AG04450 (cell line): ENCODE data around the gene CHRNA9. TPM values are rescaled to one million over a fixed set of nuclear protein-coding genes. Genes with fewer than 3 reads are reported as not detected.

Source experiments
- CTCF ChIA-PET: fragments of 300-600, 350-600 bp; formaldehyde crosslinking; extraction: SDS; loops from one replicate; lab custom pipeline; 2022; ENCODE audit warnings: antibody characterized with exemption, inconsistent platforms; lab: Charles Lee
- POLR2A ChIA-PET: fragments of 350-600 bp; formaldehyde crosslinking; extraction: SDS; loops from one replicate; lab custom pipeline; 2021; ENCODE audit warnings: antibody characterized with exemption, inconsistent platforms; lab: Yijun Ruan, JAX
- DNase-seq: peaks from one replicate; pipeline ENCODE4 v3.0.0-alpha.2; 2011; ENCODE audit warnings: low read depth, low spot score
- H3K27ac ChIP-seq: one replicate; pipeline ENCODE4 v1.5.1; 2012; ENCODE audit warnings: low read depth, low read length, control low read depth
- H3K27me3 ChIP-seq: one replicate; pipeline ENCODE4 v1.6.0; 2012; ENCODE audit warnings: low read length; ENCODE audit not compliant: control insufficient read depth, insufficient read depth
- H3K4me3 ChIP-seq: 2 replicates; pipeline ENCODE4 v1.5.1; 2011; ENCODE audit warnings: mild to moderate bottlenecking, low read depth, low read length, control low read depth
- H3K9me3 ChIP-seq: 2 replicates; pipeline ENCODE4 v1.5.1; 2012; ENCODE audit warnings: low read length; ENCODE audit not compliant: control insufficient read depth, insufficient read depth
- polyA plus RNA-seq: library from polyadenylated mRNA; depleted of rRNA; stranded (reverse); fragments of >200 nt; gene quantifications from 2 replicates; pipeline ENCODE4 v1.2.3, GENCODE V29; 2011
- TF ChIP-seq, protein P1 (sequence below): IDR thresholded peaks from 2 replicates; pipeline ENCODE4 v1.5.1; 2011; ENCODE audit warnings: low read depth, low read length, control low read depth, inconsistent platforms

CHRNA9 gene
- polyA plus RNA-seq, 1 experiment, result 0.07 TPM

DNA sequence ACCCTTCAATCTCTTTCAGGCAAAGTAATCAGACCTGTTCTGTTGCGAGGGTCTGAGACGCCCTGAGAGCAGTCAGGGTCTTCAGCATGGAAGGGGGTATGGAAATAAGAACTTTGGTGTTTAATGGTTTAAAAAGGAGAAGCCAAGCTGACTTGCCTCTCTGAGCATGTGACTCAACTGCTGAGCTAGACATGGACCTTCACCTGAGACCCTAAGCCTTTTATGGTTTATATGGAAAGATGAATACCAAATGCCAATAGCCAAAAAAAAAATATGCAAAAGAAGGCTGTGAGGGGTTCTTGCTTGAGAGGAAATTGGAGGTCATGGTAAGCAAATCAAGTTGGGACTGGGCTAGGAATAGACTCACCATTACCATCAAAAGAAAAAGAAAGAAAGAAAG, 30.6 kb downstream of the CHRNA9 start:
- ChIA-PET POLR2A (no interaction called here), CTCF (no interaction called here)
- peaks cover 2% of the 10 kb centered on the region; the same call in 1 of the 2 replicates for H3K9me3 ChIP-seq
- TF ChIP-seq, protein P1, sequence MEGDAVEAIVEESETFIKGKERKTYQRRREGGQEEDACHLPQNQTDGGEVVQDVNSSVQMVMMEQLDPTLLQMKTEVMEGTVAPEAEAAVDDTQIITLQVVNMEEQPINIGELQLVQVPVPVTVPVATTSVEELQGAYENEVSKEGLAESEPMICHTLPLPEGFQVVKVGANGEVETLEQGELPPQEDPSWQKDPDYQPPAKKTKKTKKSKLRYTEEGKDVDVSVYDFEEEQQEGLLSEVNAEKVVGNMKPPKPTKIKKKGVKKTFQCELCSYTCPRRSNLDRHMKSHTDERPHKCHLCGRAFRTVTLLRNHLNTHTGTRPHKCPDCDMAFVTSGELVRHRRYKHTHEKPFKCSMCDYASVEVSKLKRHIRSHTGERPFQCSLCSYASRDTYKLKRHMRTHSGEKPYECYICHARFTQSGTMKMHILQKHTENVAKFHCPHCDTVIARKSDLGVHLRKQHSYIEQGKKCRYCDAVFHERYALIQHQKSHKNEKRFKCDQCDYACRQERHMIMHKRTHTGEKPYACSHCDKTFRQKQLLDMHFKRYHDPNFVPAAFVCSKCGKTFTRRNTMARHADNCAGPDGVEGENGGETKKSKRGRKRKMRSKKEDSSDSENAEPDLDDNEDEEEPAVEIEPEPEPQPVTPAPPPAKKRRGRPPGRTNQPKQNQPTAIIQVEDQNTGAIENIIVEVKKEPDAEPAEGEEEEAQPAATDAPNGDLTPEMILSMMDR, result no peak
- no peak for DNase-seq
- H3K27ac ChIP-seq, result no peak overlapping the region
- no peak overlapping the region for H3K4me3 ChIP-seq
- H3K27me3 ChIP-seq, result peaks cover 12% of the 10 kb centered on the region

DNA sequence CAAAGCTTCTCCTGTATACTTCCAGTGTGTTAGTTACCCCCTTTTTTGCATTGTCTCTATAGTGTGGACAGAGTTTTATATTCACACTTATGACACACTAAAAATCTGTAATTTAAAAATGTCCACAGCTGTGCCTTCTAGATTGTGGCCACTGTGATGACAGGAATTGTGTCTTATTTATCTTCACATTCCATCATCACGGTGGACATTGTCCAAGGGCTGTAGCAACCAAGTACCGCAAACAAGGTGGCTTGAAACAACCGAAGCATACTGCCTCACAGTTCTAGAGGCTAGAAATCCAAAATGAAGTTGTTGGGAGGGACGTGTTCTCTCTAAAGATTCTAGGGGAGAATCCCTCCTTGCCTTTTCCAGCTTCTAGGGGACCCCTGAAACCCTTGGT, 32.3 kb downstream of the CHRNA9 start:
- peaks cover 10% of the 10 kb centered on the region for H3K27me3 ChIP-seq
- ChIA-PET POLR2A (no interaction called here), CTCF (no interaction called here)
- TF ChIP-seq, protein P1, result no peak
- H3K9me3 ChIP-seq, result no peaks in the 10 kb centered on the region
- H3K27ac ChIP-seq, result no peak overlapping the region
- no peak overlapping the region for H3K4me3 ChIP-seq
- DNase-seq, result no peak

DNA sequence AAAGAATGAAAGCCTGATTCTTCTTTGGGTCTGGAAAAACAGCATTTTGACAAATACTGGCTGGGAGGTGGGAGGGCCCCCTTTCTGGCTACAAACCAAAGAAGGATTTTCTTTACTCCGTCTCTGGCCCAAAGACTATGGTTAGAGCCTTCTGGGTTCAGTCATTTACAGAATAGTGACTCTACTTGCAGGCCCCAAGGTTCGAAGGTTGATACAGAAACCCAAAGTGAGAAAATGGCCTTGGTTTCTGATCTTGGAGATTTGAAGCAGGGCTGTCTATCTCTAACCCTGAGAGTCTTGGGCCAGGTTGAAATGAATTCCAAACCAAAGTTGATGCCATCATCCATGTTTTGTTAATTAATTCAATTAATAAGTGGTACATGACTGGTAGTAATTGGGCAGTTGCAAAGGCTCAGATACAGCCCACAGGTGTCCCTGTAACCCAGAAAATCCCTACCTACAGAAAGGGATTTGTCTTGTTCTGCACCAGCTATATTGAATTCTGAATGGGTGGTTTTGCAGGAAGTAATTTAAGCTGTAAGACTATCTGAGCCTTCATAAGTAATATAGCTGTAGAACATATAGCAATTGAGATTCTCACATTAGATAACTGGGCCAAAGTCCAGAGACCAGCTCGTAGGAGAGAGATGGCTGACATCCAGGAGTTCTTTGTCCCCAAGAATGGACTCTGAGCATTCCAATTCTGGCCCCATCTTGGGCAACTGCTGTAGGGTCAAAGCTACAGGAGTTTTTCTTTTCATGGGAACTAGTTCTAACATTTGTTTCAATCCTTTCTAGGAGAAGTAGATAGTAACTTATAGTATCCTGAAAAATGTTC, 34.5 kb downstream of the CHRNA9 start:
- H3K27ac ChIP-seq, result no peak overlapping the region
- CTCF ChIA-PET, result interaction anchor here (1.2 kb wide), 1 partner anchor 60 kb away, joined by 3 read pairs; no protein-coding TSS in a partner anchor
- DNase-seq, result no peak
- POLR2A ChIA-PET, result no interaction called here
- TF ChIP-seq, protein P1, result no peak
- H3K4me3 ChIP-seq, result no peak overlapping the region
- no peaks in the 10 kb centered on the region for H3K9me3 ChIP-seq
- peaks cover 8% of the 10 kb centered on the region for H3K27me3 ChIP-seq

DNA sequence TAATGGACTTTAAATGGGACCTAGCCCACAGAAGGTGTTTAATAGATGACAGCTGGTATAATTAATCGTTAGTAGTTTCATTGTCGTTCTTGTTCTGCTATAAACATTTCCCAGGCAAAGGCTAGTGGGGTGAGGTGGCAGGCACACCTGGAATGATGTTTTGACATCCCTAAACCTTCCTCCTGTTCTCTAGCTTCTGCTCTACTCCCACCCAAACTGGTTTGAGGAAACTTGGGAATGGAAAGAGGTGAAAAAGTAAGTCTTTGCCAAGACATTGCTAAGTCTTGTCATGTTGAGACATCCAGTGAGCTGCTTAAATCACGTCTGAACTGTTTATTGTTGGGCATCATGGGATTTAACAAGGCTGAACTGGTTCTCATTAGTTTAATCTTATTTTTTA, 37.5 kb downstream of the CHRNA9 start:
- TF ChIP-seq, protein P1, result no peak
- Histone ChIP-seq H3K27me3 (peaks cover 5% of the 10 kb centered on the region), H3K9me3 (no peaks in the 10 kb centered on the region), H3K27ac (no peak overlapping the region), H3K4me3 (no peak overlapping the region)
- ChIA-PET CTCF (interaction anchor here (0.5 kb wide), 1 partner anchor 368 kb away, joined by 3 read pairs; no protein-coding TSS in a partner anchor), POLR2A (interaction anchor here (0.6 kb wide), 1 partner anchor 640 kb away, joined by 4 read pairs; no protein-coding TSS in a partner anchor)
- no peak for DNase-seq

DNA sequence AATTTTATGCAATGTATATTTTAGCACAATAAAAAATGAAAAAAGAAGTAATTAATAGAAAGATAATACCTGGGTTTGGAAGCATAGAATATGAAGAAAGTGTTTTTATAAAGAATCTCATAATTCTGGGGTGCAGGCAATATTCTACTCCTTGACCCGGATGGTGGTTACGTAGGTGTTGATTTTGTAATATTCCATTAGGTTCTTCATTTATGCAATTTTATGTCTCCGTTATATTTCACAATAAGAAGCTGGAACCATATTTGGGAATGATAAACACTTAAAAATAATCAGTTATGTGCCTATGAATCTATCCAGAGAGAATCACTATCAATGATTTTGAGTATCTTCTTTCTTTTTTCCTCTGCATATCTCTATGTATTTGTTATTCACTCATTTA, 38.5 kb downstream of the CHRNA9 start:
- H3K4me3 ChIP-seq, result no peak overlapping the region
- peaks cover 5% of the 10 kb centered on the region for H3K27me3 ChIP-seq
- H3K27ac ChIP-seq, result no peak overlapping the region
- CTCF ChIA-PET, result interaction anchor here (0.9 kb wide), 1 partner anchor 436 kb away, joined by 3 read pairs; no protein-coding TSS in a partner anchor
- TF ChIP-seq, protein P1, result no peak
- no peak for DNase-seq
- POLR2A ChIA-PET, result no interaction called here
- H3K9me3 ChIP-seq, result no peaks in the 10 kb centered on the region
